HuH-7 (cell line): ENCODE results near the gene TUBB3.
"Not testable (repeated sequence)": the region's sequence is repeated elsewhere in the genome, so short reads cannot be mapped to it uniquely, and the experiment has no call there.

Experiments
- DNase-seq: peaks from one replicate; pipeline ENCODE4 v3.0.0; 2011; ENCODE audit warnings: low spot score

Gene TUBB3

GRCh38 chr16:89965447-89966225 lies 42.5 kb downstream of the TUBB3 start:
- DNase-seq, result no peak

GRCh38 chr16:89966756-89967155 lies 43.6 kb downstream of the TUBB3 start:
- no peak for DNase-seq

GRCh38 chr16:89967436-89967835 lies 44.3 kb downstream of the TUBB3 start:
- not testable (repeated sequence) for DNase-seq

GRCh38 chr16:89968074-89968473 lies 44.9 kb downstream of the TUBB3 start:
- DNase-seq, result not testable (repeated sequence)

- no peak for DNase-seq
Measured at GRCh38 chr16:89969741-89970410, 46.7 kb downstream of the TUBB3 start.

GRCh38 chr16:89971495-89972243 lies 48.5 kb downstream of the TUBB3 start:
- DNase-seq, result no peak

GRCh38 chr16:89972244-89973234 lies 49.4 kb downstream of the TUBB3 start:
- peak; percentile 100 for DNase-seq

GRCh38 chr16:89973235-89973634 lies 50.1 kb downstream of the TUBB3 start:
- no peak for DNase-seq

- peak; percentile 88 for DNase-seq
Measured at GRCh38 chr16:89973654-89974335, 50.7 kb downstream of the TUBB3 start.

- DNase-seq, result no peak
Measured at GRCh38 chr16:89974870-89975269, 51.7 kb downstream of the TUBB3 start.

- no peak for DNase-seq
Measured at GRCh38 chr16:89981414-89981813, 58.3 kb downstream of the TUBB3 start.

- DNase-seq, result no peak
Measured at GRCh38 chr16:89982318-89982717, 59.2 kb downstream of the TUBB3 start.

GRCh38 chr16:89983536-89983935 lies 60.4 kb downstream of the TUBB3 start:
- no peak for DNase-seq

GRCh38 chr16:89984216-89984615 lies 61.1 kb downstream of the TUBB3 start:
- no peak for DNase-seq

- DNase-seq, result no peak
Measured at GRCh38 chr16:89985219-89985618, 62.1 kb downstream of the TUBB3 start.
